IPS DF 19.7 (cell line): ENCODE results near the gene OXLD1.

Experiments used
- DNase-seq: peaks from one replicate; pipeline ENCODE4 v3.0.0-alpha.2; 2013; ENCODE audit warnings: low read depth, low spot score

The OXLD1 gene

GRCh38 chr17:81616877-81617276, 49.5 kb downstream of the OXLD1 start:
- DNase-seq: no peak

- DNase-seq: no peak
Observed at GRCh38 chr17:81615401-81615930, 50.9 kb downstream of the OXLD1 start.
